Activated naive CD4-positive, alpha-beta T cell treated with anti-CD3 and anti-CD28 coated beads, Interleukin-2, amount 50 U/mL, for 16 hours (primary cell): ENCODE measurements around the gene BMPR1A.

ENCODE experiments used
- DNase-seq: peaks from one replicate; pipeline ENCODE4 v3.0.0-alpha.2; 2020

Gene BMPR1A

GRCh38 chr10:86958116-86958900, 201.9 kb downstream of the BMPR1A start, which contains the start of gene SNCG:
SNCG (plus strand) TSS chr10:86958599; CDS start chr10:86958698, 99 bp downstream.
- no peak for DNase-seq

- no peak for DNase-seq
These were observed 202.7 kb downstream of the BMPR1A start for GRCh38 chr10:86958901-86959736.

GRCh38 chr10:86959737-86960002, 203.3 kb downstream of the BMPR1A start:
- DNase-seq: no peak

- no peak for DNase-seq
These were observed 203.8 kb downstream of the BMPR1A start for GRCh38 chr10:86960003-86960862.

- no peak for DNase-seq
These were observed 204.5 kb downstream of the BMPR1A start for GRCh38 chr10:86960863-86961434.

GRCh38 chr10:86961481-86962091, 205.2 kb downstream of the BMPR1A start:
- DNase-seq: no peak

GRCh38 chr10:86962136-86962980, 205.9 kb downstream of the BMPR1A start:
- no peak for DNase-seq

GRCh38 chr10:86962981-86963310, 206.5 kb downstream of the BMPR1A start:
- DNase-seq: no peak

- no peak for DNase-seq
These were observed 207.0 kb downstream of the BMPR1A start for GRCh38 chr10:86963341-86963919.

GRCh38 chr10:86964061-86964846, 207.8 kb downstream of the BMPR1A start:
- DNase-seq: no peak

GRCh38 chr10:86964847-86965190, 208.4 kb downstream of the BMPR1A start:
- no peak for DNase-seq

- DNase-seq: no peak
These were observed 209.7 kb downstream of the BMPR1A start for GRCh38 chr10:86965986-86966654.

- DNase-seq: no peak
These were observed 211.1 kb downstream of the BMPR1A start for GRCh38 chr10:86967481-86967941.

GRCh38 chr10:86968271-86968993, 212.0 kb downstream of the BMPR1A start, which contains the start of gene ADIRF:
ADIRF (plus strand) TSS chr10:86968482; CDS start chr10:86968545, 63 bp downstream.
- no peak for DNase-seq

GRCh38 chr10:86968994-86969355, 212.6 kb downstream of the BMPR1A start:
- no peak for DNase-seq

- DNase-seq: no peak
These were observed 213.1 kb downstream of the BMPR1A start for GRCh38 chr10:86969421-86970041.

- no peak for DNase-seq
These were observed 214.0 kb downstream of the BMPR1A start for GRCh38 chr10:86970162-86970981.

GRCh38 chr10:86970982-86971231, 214.5 kb downstream of the BMPR1A start:
- no peak for DNase-seq
